HepG2 (cell line): ENCODE measurements around the gene ZFYVE28. TPM values are rescaled to one million over a fixed set of nuclear protein-coding genes. Genes with fewer than 3 reads are reported as not detected.

Experiments used
- CENPX ChIP-seq: sonication (generic); formaldehyde crosslinking; IDR thresholded peaks from 2 replicates; pipeline ENCODE4 v1.9.0; 2021; ENCODE audit warnings: mild to moderate bottlenecking, missing genetic modification reagents, moderate library complexity
- EEA1 ChIP-seq: sonication (generic); formaldehyde crosslinking; IDR thresholded peaks from 2 replicates; pipeline ENCODE4 v1.5.1; 2020; ENCODE audit warnings: mild to moderate bottlenecking, missing genetic modification reagents, borderline replicate concordance
- NFYC ChIP-seq: IDR thresholded peaks from 2 replicates; pipeline ENCODE4 v1.6.1; 2016; ENCODE audit warnings: missing genetic modification reagents, missing compliant biosample characterization
- SAFB2 ChIP-seq: sonication (generic); formaldehyde crosslinking; IDR thresholded peaks from 2 replicates; pipeline ENCODE4 v1.5.1; 2020; ENCODE audit warnings: missing genetic modification reagents, low read depth, mild to moderate bottlenecking, borderline replicate concordance
- TMF1 ChIP-seq: sonication (generic); formaldehyde crosslinking; IDR thresholded peaks from 2 replicates; pipeline ENCODE4 v1.8.1; 2022; ENCODE audit warnings: low read depth, missing genetic modification reagents
- YY1 ChIP-seq: IDR thresholded peaks from 2 replicates; pipeline ENCODE4 v1.6.1; 2011; ENCODE audit warnings: low read length, low read depth, moderate library complexity, mild to moderate bottlenecking; ENCODE audit not compliant: insufficient read depth, insufficient replicate concordance
- ZKSCAN5 ChIP-seq: sonication (generic); formaldehyde crosslinking; IDR thresholded peaks from 2 replicates; pipeline ENCODE4 v1.5.1; 2020; ENCODE audit warnings: mild to moderate bottlenecking, missing genetic modification reagents
- ZNF558 ChIP-seq: sonication (generic); formaldehyde crosslinking; IDR thresholded peaks from 2 replicates; pipeline ENCODE4 v1.9.0; 2022; ENCODE audit warnings: mild to moderate bottlenecking, missing genetic modification reagents, borderline replicate concordance
- ZNF577 ChIP-seq: sonication (generic); formaldehyde crosslinking; IDR thresholded peaks from 2 replicates; pipeline ENCODE4 v1.4.0; 2020; ENCODE audit warnings: mild to moderate bottlenecking, low read depth, missing genetic modification reagents, borderline replicate concordance
- ZNF773 ChIP-seq: sonication (generic); formaldehyde crosslinking; IDR thresholded peaks from 2 replicates; pipeline ENCODE4 v1.4.0; 2020; ENCODE audit warnings: missing genetic modification reagents, borderline replicate concordance
- polyA plus RNA-seq, 8 experiments: library from polyadenylated mRNA; depleted of rRNA in 3 of 8; stranded (reverse) in 7 of 8; unstranded in 1 of 8; fragments of >200 nt; fragmentation: Illumina TruSeq in 4 of 8; extraction: Trizol in 4 of 8; gene quantifications; 2 replicates each; pipeline versions ENCODE4 v1.2.1 to v1.2.3, GENCODE V29; 2011 to 2016; ENCODE audit warnings: low read depth in 4 of 8, missing spikeins in 1 of 8, mixed read lengths in 1 of 8; ENCODE audit not compliant: insufficient read depth in 1 of 8
- total RNA-seq, 5 experiments: library from RNA; depleted of rRNA; stranded (reverse); fragments of >200 nt; fragmentation: Illumina TruSeq; extraction: Trizol; gene quantifications; 2 replicates each; pipeline ENCODE4 v1.2.3, GENCODE V29; 2016; ENCODE audit warnings: low read depth in 1 of 5
- TF ChIP-seq, protein P1 (sequence below): sonication (generic); formaldehyde crosslinking; IDR thresholded peaks from 2 replicates; pipeline ENCODE4 v1.5.0; 2020; ENCODE audit warnings: mild to moderate bottlenecking, missing genetic modification reagents, borderline replicate concordance
- TF ChIP-seq, protein P2 (sequence below): sonication (generic); formaldehyde crosslinking; IDR thresholded peaks from 2 replicates; pipeline ENCODE4 v1.5.1; 2020; ENCODE audit warnings: mild to moderate bottlenecking, moderate library complexity, missing genetic modification reagents
- TF ChIP-seq, protein P3 (sequence below): sonication (generic); formaldehyde crosslinking; IDR thresholded peaks from 2 replicates; pipeline ENCODE4 v1.5.0; 2020; ENCODE audit warnings: mild to moderate bottlenecking, missing genetic modification reagents
- TF ChIP-seq, protein P4 (sequence below): sonication (generic); formaldehyde crosslinking; conservative IDR thresholded peaks from 2 replicates; pipeline ENCODE4 v1.4.0; 2020; ENCODE audit warnings: missing genetic modification reagents

The ZFYVE28 gene
- total and polyA plus RNA-seq, 2 of the 13 experiments (the other 11 are each of a cell fraction or from before 2014, with no cell fraction given) = 0.12 to 0.22 TPM

DNA sequence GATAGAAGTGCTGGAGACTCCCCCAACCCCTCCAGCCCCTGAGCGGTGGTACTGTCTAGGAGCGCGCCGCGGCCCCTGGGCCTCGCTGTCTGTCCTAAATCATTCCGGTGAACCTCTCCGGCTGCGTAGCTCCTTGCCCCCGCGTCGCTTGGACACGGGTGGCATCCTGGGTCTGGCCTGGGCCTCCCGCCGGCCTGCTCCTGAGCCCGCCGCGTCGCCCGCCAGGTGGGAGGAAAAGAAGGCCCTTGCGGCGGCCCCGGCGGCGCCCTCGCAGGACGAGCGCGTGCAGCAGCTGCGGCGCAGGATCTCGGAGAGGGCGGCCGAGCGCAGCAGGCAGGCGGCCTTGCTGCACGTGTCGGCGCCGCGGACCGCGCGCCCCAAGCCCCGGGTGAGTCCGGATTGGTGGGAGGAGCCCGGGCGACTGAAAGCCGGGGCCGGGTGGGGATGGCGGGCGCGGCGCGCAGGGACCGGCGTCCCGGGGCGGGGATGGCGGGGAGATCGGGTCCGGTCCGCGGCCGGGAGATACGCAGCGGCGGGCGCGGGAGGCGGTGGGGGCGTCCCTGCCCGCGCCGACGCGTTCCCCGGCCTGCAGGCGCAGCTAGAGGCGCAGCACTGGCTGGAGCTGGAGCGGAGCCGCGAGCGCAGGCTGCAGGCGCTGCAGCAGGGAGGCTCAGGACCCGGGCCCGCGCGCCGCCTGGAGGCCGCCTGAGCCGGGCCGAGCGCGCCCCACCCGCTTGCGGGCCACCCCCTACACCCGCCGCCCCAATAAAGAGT lies 44.0 kb upstream of the ZFYVE28 start (continued):
- TF ChIP-seq, protein P1, sequence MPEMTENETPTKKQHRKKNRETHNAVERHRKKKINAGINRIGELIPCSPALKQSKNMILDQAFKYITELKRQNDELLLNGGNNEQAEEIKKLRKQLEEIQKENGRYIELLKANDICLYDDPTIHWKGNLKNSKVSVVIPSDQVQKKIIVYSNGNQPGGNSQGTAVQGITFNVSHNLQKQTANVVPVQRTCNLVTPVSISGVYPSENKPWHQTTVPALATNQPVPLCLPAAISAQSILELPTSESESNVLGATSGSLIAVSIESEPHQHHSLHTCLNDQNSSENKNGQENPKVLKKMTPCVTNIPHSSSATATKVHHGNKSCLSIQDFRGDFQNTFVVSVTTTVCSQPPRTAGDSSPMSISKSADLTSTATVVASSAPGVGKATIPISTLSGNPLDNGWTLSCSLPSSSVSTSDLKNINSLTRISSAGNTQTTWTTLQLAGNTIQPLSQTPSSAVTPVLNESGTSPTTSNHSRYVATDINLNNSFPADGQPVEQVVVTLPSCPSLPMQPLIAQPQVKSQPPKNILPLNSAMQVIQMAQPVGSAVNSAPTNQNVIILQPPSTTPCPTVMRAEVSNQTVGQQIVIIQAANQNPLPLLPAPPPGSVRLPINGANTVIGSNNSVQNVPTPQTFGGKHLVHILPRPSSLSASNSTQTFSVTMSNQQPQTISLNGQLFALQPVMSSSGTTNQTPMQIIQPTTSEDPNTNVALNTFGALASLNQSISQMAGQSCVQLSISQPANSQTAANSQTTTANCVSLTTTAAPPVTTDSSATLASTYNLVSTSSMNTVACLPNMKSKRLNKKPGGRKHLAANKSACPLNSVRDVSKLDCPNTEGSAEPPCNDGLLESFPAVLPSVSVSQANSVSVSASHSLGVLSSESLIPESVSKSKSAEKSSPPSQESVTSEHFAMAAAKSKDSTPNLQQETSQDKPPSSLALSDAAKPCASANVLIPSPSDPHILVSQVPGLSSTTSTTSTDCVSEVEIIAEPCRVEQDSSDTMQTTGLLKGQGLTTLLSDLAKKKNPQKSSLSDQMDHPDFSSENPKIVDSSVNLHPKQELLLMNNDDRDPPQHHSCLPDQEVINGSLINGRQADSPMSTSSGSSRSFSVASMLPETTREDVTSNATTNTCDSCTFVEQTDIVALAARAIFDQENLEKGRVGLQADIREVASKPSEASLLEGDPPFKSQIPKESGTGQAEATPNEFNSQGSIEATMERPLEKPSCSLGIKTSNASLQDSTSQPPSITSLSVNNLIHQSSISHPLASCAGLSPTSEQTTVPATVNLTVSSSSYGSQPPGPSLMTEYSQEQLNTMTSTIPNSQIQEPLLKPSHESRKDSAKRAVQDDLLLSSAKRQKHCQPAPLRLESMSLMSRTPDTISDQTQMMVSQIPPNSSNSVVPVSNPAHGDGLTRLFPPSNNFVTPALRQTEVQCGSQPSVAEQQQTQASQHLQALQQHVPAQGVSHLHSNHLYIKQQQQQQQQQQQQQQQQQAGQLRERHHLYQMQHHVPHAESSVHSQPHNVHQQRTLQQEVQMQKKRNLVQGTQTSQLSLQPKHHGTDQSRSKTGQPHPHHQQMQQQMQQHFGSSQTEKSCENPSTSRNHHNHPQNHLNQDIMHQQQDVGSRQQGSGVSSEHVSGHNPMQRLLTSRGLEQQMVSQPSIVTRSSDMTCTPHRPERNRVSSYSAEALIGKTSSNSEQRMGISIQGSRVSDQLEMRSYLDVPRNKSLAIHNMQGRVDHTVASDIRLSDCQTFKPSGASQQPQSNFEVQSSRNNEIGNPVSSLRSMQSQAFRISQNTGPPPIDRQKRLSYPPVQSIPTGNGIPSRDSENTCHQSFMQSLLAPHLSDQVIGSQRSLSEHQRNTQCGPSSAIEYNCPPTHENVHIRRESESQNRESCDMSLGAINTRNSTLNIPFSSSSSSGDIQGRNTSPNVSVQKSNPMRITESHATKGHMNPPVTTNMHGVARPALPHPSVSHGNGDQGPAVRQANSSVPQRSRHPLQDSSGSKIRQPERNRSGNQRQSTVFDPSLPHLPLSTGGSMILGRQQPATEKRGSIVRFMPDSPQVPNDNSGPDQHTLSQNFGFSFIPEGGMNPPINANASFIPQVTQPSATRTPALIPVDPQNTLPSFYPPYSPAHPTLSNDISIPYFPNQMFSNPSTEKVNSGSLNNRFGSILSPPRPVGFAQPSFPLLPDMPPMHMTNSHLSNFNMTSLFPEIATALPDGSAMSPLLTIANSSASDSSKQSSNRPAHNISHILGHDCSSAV (CRISPR knock-in tag) = no peak
- TF ChIP-seq CENPX (CRISPR knock-in tag) = no peak
- TF ChIP-seq, protein P2, sequence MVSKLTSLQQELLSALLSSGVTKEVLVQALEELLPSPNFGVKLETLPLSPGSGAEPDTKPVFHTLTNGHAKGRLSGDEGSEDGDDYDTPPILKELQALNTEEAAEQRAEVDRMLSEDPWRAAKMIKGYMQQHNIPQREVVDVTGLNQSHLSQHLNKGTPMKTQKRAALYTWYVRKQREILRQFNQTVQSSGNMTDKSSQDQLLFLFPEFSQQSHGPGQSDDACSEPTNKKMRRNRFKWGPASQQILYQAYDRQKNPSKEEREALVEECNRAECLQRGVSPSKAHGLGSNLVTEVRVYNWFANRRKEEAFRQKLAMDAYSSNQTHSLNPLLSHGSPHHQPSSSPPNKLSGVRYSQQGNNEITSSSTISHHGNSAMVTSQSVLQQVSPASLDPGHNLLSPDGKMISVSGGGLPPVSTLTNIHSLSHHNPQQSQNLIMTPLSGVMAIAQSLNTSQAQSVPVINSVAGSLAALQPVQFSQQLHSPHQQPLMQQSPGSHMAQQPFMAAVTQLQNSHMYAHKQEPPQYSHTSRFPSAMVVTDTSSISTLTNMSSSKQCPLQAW = no peak
- TF ChIP-seq ZKSCAN5 = no peak
- TF ChIP-seq, protein P3, sequence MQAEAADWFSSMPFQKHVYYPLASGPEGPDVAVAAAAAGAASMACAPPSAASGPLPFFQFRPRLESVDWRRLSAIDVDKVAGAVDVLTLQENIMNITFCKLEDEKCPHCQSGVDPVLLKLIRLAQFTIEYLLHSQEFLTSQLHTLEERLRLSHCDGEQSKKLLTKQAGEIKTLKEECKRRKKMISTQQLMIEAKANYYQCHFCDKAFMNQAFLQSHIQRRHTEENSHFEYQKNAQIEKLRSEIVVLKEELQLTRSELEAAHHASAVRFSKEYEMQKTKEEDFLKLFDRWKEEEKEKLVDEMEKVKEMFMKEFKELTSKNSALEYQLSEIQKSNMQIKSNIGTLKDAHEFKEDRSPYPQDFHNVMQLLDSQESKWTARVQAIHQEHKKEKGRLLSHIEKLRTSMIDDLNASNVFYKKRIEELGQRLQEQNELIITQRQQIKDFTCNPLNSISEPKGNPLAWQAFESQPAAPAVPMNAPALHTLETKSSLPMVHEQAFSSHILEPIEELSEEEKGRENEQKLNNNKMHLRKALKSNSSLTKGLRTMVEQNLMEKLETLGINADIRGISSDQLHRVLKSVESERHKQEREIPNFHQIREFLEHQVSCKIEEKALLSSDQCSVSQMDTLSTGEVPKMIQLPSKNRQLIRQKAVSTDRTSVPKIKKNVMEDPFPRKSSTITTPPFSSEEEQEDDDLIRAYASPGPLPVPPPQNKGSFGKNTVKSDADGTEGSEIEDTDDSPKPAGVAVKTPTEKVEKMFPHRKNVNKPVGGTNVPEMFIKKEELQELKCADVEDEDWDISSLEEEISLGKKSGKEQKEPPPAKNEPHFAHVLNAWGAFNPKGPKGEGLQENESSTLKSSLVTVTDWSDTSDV (CRISPR knock-in tag) = peak; percentile 53; the same call in 1 of the 2 replicates
- TF ChIP-seq, protein P4, sequence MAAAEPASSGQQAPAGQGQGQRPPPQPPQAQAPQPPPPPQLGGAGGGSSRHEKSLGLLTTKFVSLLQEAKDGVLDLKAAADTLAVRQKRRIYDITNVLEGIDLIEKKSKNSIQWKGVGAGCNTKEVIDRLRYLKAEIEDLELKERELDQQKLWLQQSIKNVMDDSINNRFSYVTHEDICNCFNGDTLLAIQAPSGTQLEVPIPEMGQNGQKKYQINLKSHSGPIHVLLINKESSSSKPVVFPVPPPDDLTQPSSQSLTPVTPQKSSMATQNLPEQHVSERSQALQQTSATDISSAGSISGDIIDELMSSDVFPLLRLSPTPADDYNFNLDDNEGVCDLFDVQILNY (CRISPR knock-in tag) = no peak
- TF ChIP-seq YY1 = peak; percentile 45
- peak; percentile 90; the same call in 1 of the 2 replicates for TF ChIP-seq EEA1 (CRISPR knock-in tag)
- 0 out of 2 replicates have a peak, but pooled peaks have one; percentile 36 for TF ChIP-seq SAFB2 (CRISPR knock-in tag)
- TF ChIP-seq TMF1 (CRISPR knock-in tag) = peak; percentile 91
- TF ChIP-seq ZNF773 (CRISPR knock-in tag) = 0 out of 2 replicates have a peak, but pooled peaks have one; percentile 83
- no peak for TF ChIP-seq ZNF577 (CRISPR knock-in tag)
- peak; percentile 82; the same call in 1 of the 2 replicates for TF ChIP-seq ZNF558 (CRISPR knock-in tag)
- TF ChIP-seq NFYC (CRISPR knock-in tag) = no peak
